ENCODE measurements around the gene CGNL1.

Gene CGNL1

DNA sequence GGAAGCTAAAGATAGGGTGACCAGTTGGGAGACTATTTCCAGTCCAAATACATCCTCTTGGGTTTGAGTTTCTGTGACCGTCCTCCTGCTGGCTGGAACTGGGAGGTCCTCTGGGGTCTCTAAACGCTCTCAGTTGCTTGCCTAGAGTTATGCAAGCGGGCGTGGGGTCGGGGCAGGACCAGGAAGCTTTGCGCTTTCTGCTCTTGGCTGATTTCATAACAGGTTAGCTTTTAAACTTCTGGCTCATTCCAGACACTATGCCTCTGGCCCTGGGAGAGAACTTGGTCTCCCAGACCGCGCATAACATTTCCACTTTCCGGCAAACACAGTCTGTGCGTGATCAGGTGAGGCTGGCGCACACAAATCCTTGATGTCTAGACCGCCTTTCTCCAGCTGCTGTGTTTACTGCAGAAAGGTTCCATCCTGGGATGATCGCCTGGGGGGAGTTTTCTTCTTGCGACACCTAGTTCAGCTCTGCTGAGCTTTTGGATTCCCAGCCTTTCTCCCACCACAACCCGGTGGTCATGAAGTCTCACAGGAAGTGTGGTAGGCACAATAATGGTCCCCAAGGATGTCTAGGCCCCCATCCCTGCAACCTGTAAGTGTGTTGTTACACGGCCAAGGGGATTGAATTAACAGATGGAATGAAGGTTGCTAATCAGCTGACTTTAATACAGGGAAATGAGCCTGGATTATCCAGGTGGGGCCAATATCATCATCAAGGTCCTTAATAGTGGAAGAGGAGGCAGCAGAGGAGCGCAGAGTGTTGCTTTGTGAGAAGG is 23.6 kb upstream of the CGNL1 start:
- DNase-seq (ENCODE audit: low spot score): no peak

- no peak for DNase-seq (ENCODE audit: low spot score)
Measured at GRCh38 chr15:57353317-57353804, 22.9 kb upstream of the CGNL1 start.

DNA sequence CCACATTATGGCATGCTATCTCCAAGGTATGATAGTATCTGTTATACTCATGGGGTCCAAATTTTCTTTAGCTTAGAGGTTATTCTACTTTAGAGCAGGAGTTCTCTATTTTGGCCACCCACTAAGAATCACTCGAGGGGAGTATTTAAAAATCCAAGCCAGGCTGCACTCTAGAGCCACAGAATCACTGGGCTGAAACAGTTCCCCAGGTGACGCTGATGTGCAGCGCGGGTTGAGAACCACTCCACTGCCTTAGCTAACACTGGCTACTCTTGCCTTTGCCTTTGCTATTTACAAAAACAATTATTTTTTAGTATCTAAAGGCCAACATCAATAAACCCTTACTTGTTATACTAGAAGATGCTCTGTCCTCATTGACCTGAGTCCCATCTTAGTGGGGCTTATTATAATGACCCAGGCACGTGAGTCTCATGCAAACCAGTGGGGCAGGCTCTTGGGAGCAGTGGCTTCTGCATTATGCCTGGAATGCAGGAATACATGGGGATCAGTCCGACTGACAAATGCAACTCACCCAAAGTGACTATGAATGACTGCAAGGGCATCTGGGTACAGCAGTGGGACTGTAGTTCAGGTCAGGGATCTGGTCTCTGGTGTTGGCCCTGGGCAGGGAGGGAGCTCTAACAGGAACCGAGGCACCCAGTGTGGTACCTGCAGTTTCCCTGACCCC is 21.7 kb upstream of the CGNL1 start:
- DNase-seq (ENCODE audit: low spot score): no peak

- DNase-seq (ENCODE audit: low spot score): no peak
Measured at GRCh38 chr15:57355259-57355658, 21.0 kb upstream of the CGNL1 start.

GRCh38 chr15:57356178-57356577 is 20.1 kb upstream of the CGNL1 start:
- DNase-seq (ENCODE audit: low spot score): no peak

- no peak for DNase-seq (ENCODE audit: low spot score)
Measured at GRCh38 chr15:57356636-57357035, 19.7 kb upstream of the CGNL1 start.

- DNase-seq (ENCODE audit: low spot score): no peak
Measured at GRCh38 chr15:57357799-57358198, 18.5 kb upstream of the CGNL1 start.

- no peak for DNase-seq (ENCODE audit: low spot score)
Measured at GRCh38 chr15:57358571-57358970, 17.7 kb upstream of the CGNL1 start.

- no peak for DNase-seq (ENCODE audit: low spot score)
Measured at GRCh38 chr15:57363661-57364060, 12.6 kb upstream of the CGNL1 start.

GRCh38 chr15:57364282-57365007 is 11.9 kb upstream of the CGNL1 start:
- no peak for DNase-seq (ENCODE audit: low spot score)

- no peak for DNase-seq (ENCODE audit: low spot score)
Measured at GRCh38 chr15:57367556-57367955, 8.7 kb upstream of the CGNL1 start.

- no peak for DNase-seq (ENCODE audit: low spot score)
Measured at GRCh38 chr15:57370929-57371328, 5.4 kb upstream of the CGNL1 start.

DNA sequence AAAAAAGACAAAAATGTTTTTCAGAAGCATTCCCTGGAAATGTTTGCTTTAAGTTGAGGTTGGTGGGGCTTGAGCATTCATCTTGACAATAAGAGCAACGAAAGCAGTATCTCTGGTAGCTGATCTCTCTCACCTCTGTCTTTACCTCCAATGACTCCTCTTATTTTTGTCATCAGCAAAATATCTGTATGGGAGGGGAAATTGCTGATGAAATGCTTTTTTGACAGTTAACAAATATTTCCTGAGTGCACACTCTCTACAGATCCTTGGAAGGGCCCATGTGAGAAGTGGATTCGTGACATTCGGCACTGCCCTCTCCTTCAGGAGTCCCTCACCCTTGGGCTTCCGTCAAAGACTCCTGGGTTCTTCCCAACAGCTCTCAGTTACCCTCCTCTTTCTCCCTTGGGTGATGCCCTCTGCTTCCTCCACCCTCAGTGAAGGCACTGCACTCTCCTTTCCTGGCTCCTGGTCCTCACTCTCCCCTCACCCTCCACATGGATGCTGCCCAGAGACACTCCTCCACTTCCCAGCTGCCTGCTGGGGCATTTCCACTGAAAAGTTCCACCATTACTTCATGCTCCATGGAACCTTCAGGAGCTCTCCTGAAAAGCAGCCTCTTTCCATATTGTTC is 2.9 kb upstream of the CGNL1 start:
- DNase-seq (ENCODE audit: low spot score): no peak

GRCh38 chr15:57373882-57374276 is 2.4 kb upstream of the CGNL1 start:
- DNase-seq (ENCODE audit: low spot score): no peak

- DNase-seq (ENCODE audit: low spot score): peak; percentile 4
Measured at GRCh38 chr15:57376696-57377477, 582 bp downstream of the CGNL1 start.

- peak; percentile 31 for DNase-seq (ENCODE audit: low spot score)
Measured at GRCh38 chr15:57377478-57377847, 1.2 kb downstream of the CGNL1 start.

- no peak for DNase-seq (ENCODE audit: low spot score)
Measured at GRCh38 chr15:57379487-57379886, 3.2 kb downstream of the CGNL1 start.

DNA sequence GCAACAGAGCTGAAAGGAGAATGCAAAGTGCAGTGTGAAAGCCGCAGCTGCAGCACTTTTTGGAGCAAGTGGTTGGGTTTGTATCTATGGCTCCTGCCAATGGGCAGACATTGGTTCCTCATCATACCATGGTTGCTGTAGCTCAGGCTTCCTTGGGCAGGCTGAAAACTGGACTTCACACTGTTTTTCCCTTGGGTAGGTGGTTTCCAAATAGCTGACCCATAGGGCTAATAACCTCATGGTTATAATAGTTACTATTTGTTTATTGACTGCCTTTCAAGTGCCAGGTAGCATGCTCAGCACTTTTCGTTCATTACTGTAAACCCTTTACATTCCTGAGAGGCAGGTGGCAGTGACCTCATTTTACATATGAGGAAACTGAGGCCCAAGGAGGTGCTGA is 4.5 kb downstream of the CGNL1 start:
- DNase-seq (ENCODE audit: low spot score): no peak

DNA sequence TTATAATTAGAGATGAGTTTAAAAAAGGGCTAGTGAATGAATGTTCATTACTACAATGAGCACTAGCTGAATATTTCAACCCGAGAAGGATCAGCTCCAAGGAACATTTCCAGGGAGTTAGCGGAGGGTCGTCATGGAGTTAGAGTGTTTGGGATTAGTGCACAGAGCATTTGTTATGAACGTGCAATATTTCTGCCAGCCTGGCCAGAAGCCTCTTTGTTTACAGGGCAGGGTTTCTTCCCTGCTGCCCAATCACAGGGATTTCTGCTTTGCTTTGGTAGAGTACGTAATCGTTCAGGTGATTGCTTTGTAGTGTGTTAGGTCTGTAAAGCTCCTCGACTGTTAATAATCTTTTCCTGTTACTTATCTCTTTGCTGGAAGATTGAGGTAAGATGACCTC is 5.9 kb downstream of the CGNL1 start:
- no peak for DNase-seq (ENCODE audit: low spot score)

- DNase-seq (ENCODE audit: low spot score): no peak
Measured at GRCh38 chr15:57382969-57383368, 6.7 kb downstream of the CGNL1 start.

GRCh38 chr15:57384024-57384423 is 7.7 kb downstream of the CGNL1 start:
- no peak for DNase-seq (ENCODE audit: low spot score)

DNA sequence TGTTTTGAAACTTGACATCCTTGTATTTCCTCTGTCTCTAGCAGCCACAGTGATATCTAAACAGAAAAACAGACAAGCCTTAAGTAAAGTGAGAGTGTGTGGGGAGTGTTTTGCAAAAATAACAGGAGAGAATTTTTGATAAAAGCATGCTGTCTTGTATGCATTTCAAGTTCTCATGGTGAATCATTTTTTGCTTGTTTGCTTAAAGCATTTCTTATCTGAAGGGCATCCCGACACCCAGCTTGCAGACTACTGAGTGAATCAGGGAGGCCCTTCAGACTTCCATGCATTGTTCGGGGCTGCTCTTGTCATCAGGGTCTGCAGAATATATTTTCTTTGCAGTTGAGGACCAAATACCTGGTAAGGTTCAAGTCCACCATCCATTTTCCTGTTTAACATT is 8.5 kb downstream of the CGNL1 start:
- DNase-seq (ENCODE audit: low spot score): no peak
